ENCODE data around the gene PRELID3B.

DNA sequence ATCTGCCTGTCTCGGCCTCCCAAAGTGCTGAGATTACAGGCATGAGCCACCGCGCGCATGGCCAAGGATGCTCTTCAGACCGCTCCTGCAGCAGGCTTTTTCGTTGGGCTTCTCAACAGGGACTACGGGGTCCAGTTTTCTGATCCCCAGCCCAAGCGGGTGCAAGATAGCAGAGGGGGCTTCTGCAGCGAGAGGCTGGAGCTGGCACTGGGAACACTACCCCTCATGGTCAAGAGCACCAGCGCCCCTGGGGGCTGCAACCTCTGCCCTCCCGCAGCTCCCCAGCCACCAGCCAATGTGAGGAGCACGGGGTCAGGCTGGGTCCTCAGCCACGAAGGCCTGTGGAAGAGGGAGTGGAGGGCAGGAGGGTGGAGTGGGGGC is 41.5 kb downstream of the PRELID3B start:
- TF ChIP-seq, protein P1, sequence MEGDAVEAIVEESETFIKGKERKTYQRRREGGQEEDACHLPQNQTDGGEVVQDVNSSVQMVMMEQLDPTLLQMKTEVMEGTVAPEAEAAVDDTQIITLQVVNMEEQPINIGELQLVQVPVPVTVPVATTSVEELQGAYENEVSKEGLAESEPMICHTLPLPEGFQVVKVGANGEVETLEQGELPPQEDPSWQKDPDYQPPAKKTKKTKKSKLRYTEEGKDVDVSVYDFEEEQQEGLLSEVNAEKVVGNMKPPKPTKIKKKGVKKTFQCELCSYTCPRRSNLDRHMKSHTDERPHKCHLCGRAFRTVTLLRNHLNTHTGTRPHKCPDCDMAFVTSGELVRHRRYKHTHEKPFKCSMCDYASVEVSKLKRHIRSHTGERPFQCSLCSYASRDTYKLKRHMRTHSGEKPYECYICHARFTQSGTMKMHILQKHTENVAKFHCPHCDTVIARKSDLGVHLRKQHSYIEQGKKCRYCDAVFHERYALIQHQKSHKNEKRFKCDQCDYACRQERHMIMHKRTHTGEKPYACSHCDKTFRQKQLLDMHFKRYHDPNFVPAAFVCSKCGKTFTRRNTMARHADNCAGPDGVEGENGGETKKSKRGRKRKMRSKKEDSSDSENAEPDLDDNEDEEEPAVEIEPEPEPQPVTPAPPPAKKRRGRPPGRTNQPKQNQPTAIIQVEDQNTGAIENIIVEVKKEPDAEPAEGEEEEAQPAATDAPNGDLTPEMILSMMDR (IDR thresholded peaks at IDR 0.05) = no peak
- TF ChIP-seq POLR2AphosphoS5 (IDR thresholded peaks at IDR 0.05) (no peak), POLR2A (IDR thresholded peaks at IDR 0.05) (no peak)

All from upper lobe of left lung (tissue), 4 donors.